ENCODE measurements around the gene GRAMD1A. TPM values are rescaled to one million over a fixed set of nuclear protein-coding genes. Genes with fewer than 3 reads are reported as not detected.
A peak's percentile ranks its signal among the peaks of the same experiment; 100 is the strongest.
"Not testable (repeated sequence)": the region's sequence is repeated elsewhere in the genome, so short reads cannot be mapped to it uniquely, and the experiment has no call there.

The GRAMD1A gene
- total and polyA plus RNA-seq, 4 experiments from 2014 or later = 16.3 to 221 (median 130) TPM

GRCh38 chr19:35028600-35028885, 28.4 kb downstream of the GRAMD1A start:
- peak overlapping the region in 1 of 7 donors; percentile 13 for H3K27ac Mint-ChIP-seq
- H3K9me3 Mint-ChIP-seq; H3K4me3 ChIP-seq (ENCODE audit: low read length in 2 of 2); H3K27ac ChIP-seq (ENCODE audit: low read depth, low read length); DNase-seq; intact Hi-C loops (cut with micrococcal nuclease); H3K27me3 Mint-ChIP-seq; H3K27me3 ChIP-seq (ENCODE audit: insufficient read depth, low read length); H3K9me3 ChIP-seq (ENCODE audit: control insufficient read depth in 1 of 2, low read length in 2 of 2): not testable (repeated sequence)
- H3K4me3 Mint-ChIP-seq = peak overlapping the region in 4 of 8 donors; percentile 11 to 48 (median 26)
- H3K36me3 ChIP-seq (ENCODE audit: insufficient read depth, low read length) = peaks cover 24% of the 10 kb centered on the region
- H3K4me1 ChIP-seq (ENCODE audit: insufficient read depth, low read length) = peaks cover 13% of the 10 kb centered on the region
- CTCF ChIA-PET (ENCODE audit: partially characterized antibody) = interaction anchor here (0.8 to 1.2 kb wide), 2 partner anchors 10 to 323 kb away, joined by 3 to 5 read pairs; no protein-coding TSS in a partner anchor
- POLR2A ChIA-PET (ENCODE audit: partially characterized antibody) = interaction anchor here (0.9 to 4.2 kb wide), 3 partner anchors 9 to 66 kb away, joined by 3 to 26 read pairs (median 6); no protein-coding TSS in a partner anchor
- H3K4me1 Mint-ChIP-seq = peaks cover 7 to 10% (median 8%) of the 10 kb centered on the region in 4 donors
- H3K36me3 Mint-ChIP-seq = peaks cover 13 to 28% of the 10 kb centered on the region in 2 donors

GRCh38 chr19:35029275-35029736, 29.2 kb downstream of the GRAMD1A start:
- H3K27me3 ChIP-seq (ENCODE audit: insufficient read depth, low read length); H3K27ac ChIP-seq (ENCODE audit: low read depth, low read length); intact Hi-C loops (cut with micrococcal nuclease); H3K4me3 ChIP-seq (ENCODE audit: low read length in 2 of 2); H3K27me3 Mint-ChIP-seq; H3K9me3 Mint-ChIP-seq; H3K9me3 ChIP-seq (ENCODE audit: control insufficient read depth in 1 of 2, low read length in 2 of 2): not testable (repeated sequence)
- ChIA-PET CTCF (ENCODE audit: partially characterized antibody) (interaction anchor here (0.8 to 1.2 kb wide), 2 partner anchors 10 to 322 kb away, joined by 3 to 5 read pairs; no protein-coding TSS in a partner anchor), POLR2A (ENCODE audit: partially characterized antibody) (interaction anchor here (1.0 to 4.2 kb wide), 6 partner anchors 15 to 257 kb away, joined by 3 to 26 read pairs (median 3); partner anchors contain the start of gene GRAMD1A)
- peak overlapping the region in 6 of 8 donors; percentile 46 to 72 (median 66) for H3K4me3 Mint-ChIP-seq
- H3K4me1 ChIP-seq (ENCODE audit: insufficient read depth, low read length) = peaks cover 13% of the 10 kb centered on the region
- DNase-seq = peak in 1 of 5 donors; percentile 4
- H3K36me3 ChIP-seq (ENCODE audit: insufficient read depth, low read length) = peaks cover 16% of the 10 kb centered on the region
- H3K36me3 Mint-ChIP-seq = peaks cover 5 to 24% of the 10 kb centered on the region in 2 donors
- peaks cover 7 to 10% (median 8%) of the 10 kb centered on the region in 4 donors for H3K4me1 Mint-ChIP-seq
- peak overlapping the region in 1 of 7 donors; percentile 71 for H3K27ac Mint-ChIP-seq

GRCh38 chr19:35029737-35030256, 29.7 kb downstream of the GRAMD1A start:
- H3K36me3 Mint-ChIP-seq = peaks cover 3 to 21% of the 10 kb centered on the region in 2 donors
- peaks cover 7 to 10% (median 8%) of the 10 kb centered on the region in 4 donors for H3K4me1 Mint-ChIP-seq
- no peaks in the 10 kb centered on the region for H3K27me3 ChIP-seq (ENCODE audit: insufficient read depth, low read length)
- H3K4me3 ChIP-seq (ENCODE audit: low read length in 2 of 2) = peak overlapping the region in 1 of 2 donors; percentile 35
- H3K4me3 Mint-ChIP-seq = peak overlapping the region in 6 of 8 donors; percentile 31 to 69 (median 62)
- no peaks in the 10 kb centered on the region for H3K9me3 ChIP-seq (ENCODE audit: control insufficient read depth in 1 of 2, low read length in 2 of 2)
- ChIA-PET CTCF (ENCODE audit: partially characterized antibody) (no interaction called here), POLR2A (ENCODE audit: partially characterized antibody) (interaction anchor here (1.0 to 4.2 kb wide), 7 partner anchors 15 to 257 kb away, joined by 3 to 26 read pairs (median 3); partner anchors contain the start of genes GRAMD1A and USF2)
- peak in 1 of 5 donors; percentile 33 for DNase-seq
- H3K4me1 ChIP-seq (ENCODE audit: insufficient read depth, low read length) = peaks cover 13% of the 10 kb centered on the region
- no peak overlapping the region for H3K27ac Mint-ChIP-seq
- H3K27ac ChIP-seq (ENCODE audit: low read depth, low read length) = no peak overlapping the region
- H3K9me3 Mint-ChIP-seq = no peaks in the 10 kb centered on the region
- peaks cover 15% of the 10 kb centered on the region for H3K36me3 ChIP-seq (ENCODE audit: insufficient read depth, low read length)
- intact Hi-C loops (cut with micrococcal nuclease) = no loop called here
- peaks cover 7% of the 10 kb centered on the region in 2 donors for H3K27me3 Mint-ChIP-seq

GRCh38 chr19:35030257-35031071, 30.3 kb downstream of the GRAMD1A start, which contains the start of gene SCN1B:
SCN1B (plus strand) TSS chr19:35030470; CDS start chr19:35030821, 351 bp downstream.
- H3K4me1 ChIP-seq (ENCODE audit: insufficient read depth, low read length) = peaks cover 13% of the 10 kb centered on the region
- no peaks in the 10 kb centered on the region for H3K27me3 ChIP-seq (ENCODE audit: insufficient read depth, low read length)
- no peaks in the 10 kb centered on the region for H3K9me3 Mint-ChIP-seq
- ChIA-PET CTCF (ENCODE audit: partially characterized antibody) (interaction anchor here (1.9 kb wide), 1 partner anchor 14 kb away, joined by 7 read pairs; no protein-coding TSS in a partner anchor), POLR2A (ENCODE audit: partially characterized antibody) (interaction anchor here (1.0 to 4.2 kb wide), 6 partner anchors 14 to 258 kb away, joined by 3 to 26 read pairs (median 3); partner anchors contain the start of genes GRAMD1A and USF2)
- peaks cover 3 to 15% of the 10 kb centered on the region in 2 donors for H3K36me3 Mint-ChIP-seq
- peaks cover 7 to 10% (median 8%) of the 10 kb centered on the region in 4 donors for H3K4me1 Mint-ChIP-seq
- peak within 1 kb of the TSS in 4 of 7 donors; percentile 36 to 71 (median 44) for H3K27ac Mint-ChIP-seq
- H3K36me3 ChIP-seq (ENCODE audit: insufficient read depth, low read length) = peaks cover 11% of the 10 kb centered on the region
- peak; percentile 39 to 67 (median 42) for DNase-seq
- peak within 1 kb of the TSS in 1 of 2 donors; percentile 35 for H3K4me3 ChIP-seq (ENCODE audit: low read length in 2 of 2)
- peak within 1 kb of the TSS; percentile 75 to 88 (median 84) for H3K4me3 Mint-ChIP-seq
- H3K27me3 Mint-ChIP-seq = peaks cover 7% of the 10 kb centered on the region in 2 donors
- intact Hi-C loops (cut with micrococcal nuclease) = no loop called here
- no peaks in the 10 kb centered on the region for H3K9me3 ChIP-seq (ENCODE audit: control insufficient read depth in 1 of 2, low read length in 2 of 2)
- H3K27ac ChIP-seq (ENCODE audit: low read depth, low read length) = no peak within 1 kb of the TSS

- no peaks in the 10 kb centered on the region for H3K27me3 ChIP-seq (ENCODE audit: insufficient read depth, low read length)
- DNase-seq = peak in 1 of 5 donors; percentile 19
- peaks cover 13% of the 10 kb centered on the region for H3K4me1 ChIP-seq (ENCODE audit: insufficient read depth, low read length)
- Mint-ChIP-seq H3K27me3 (peaks cover 7% of the 10 kb centered on the region in 2 donors), H3K4me3 (peak overlapping the region; percentile 75 to 88 (median 84)), H3K36me3 (peaks cover 3 to 9% of the 10 kb centered on the region in 2 donors), H3K9me3 (no peaks in the 10 kb centered on the region), H3K27ac (peak overlapping the region in 4 of 7 donors; percentile 3 to 51 (median 37)), H3K4me1 (peaks cover 7 to 10% (median 8%) of the 10 kb centered on the region in 4 donors)
- CTCF ChIA-PET (ENCODE audit: partially characterized antibody) = interaction anchor here (0.8 to 1.9 kb wide), 3 partner anchors 13 to 35 kb away, joined by 3 to 7 read pairs (median 3); no protein-coding TSS in a partner anchor
- H3K27ac ChIP-seq (ENCODE audit: low read depth, low read length) = no peak overlapping the region
- no peaks in the 10 kb centered on the region for H3K9me3 ChIP-seq (ENCODE audit: control insufficient read depth in 1 of 2, low read length in 2 of 2)
- no peak overlapping the region for H3K4me3 ChIP-seq (ENCODE audit: low read length in 2 of 2)
- peaks cover 8% of the 10 kb centered on the region for H3K36me3 ChIP-seq (ENCODE audit: insufficient read depth, low read length)
- POLR2A ChIA-PET (ENCODE audit: partially characterized antibody) = interaction anchor here (1.0 kb wide), 1 partner anchor 238 kb away, joined by 3 read pairs; the partner anchor contains the start of gene USF2
- intact Hi-C loops (cut with micrococcal nuclease) = no loop called here
These were observed 31.2 kb downstream of the GRAMD1A start for GRCh38 chr19:35031072-35031881.

- Histone ChIP-seq H3K9me3 (ENCODE audit: control insufficient read depth in 1 of 2, low read length in 2 of 2) (no peaks in the 10 kb centered on the region), H3K27ac (ENCODE audit: low read depth, low read length) (no peak overlapping the region), H3K27me3 (ENCODE audit: insufficient read depth, low read length) (no peaks in the 10 kb centered on the region), H3K4me3 (ENCODE audit: low read length in 2 of 2) (no peak overlapping the region), H3K36me3 (ENCODE audit: insufficient read depth, low read length) (peaks cover under 1% of the 10 kb centered on the region), H3K4me1 (ENCODE audit: insufficient read depth, low read length) (peaks cover 13% of the 10 kb centered on the region)
- Mint-ChIP-seq H3K4me1 (peaks cover 7 to 10% (median 8%) of the 10 kb centered on the region in 4 donors), H3K9me3 (no peaks in the 10 kb centered on the region), H3K27ac (peak overlapping the region in 1 of 7 donors; percentile 23), H3K4me3 (peak overlapping the region in 2 of 8 donors; percentile 43 to 46), H3K27me3 (peaks cover 7% of the 10 kb centered on the region in 2 donors), H3K36me3 (peaks cover 0 to 3% of the 10 kb centered on the region in 2 donors)
- intact Hi-C loops (cut with micrococcal nuclease) = no loop called here
- CTCF ChIA-PET (ENCODE audit: partially characterized antibody) = interaction anchor here (0.6 to 1.9 kb wide), 4 partner anchors 12 to 74 kb away, joined by 3 to 7 read pairs (median 3); no protein-coding TSS in a partner anchor
- POLR2A ChIA-PET (ENCODE audit: partially characterized antibody) = no interaction called here
- DNase-seq = peak in 1 of 5 donors; percentile 13
These were observed 32.3 kb downstream of the GRAMD1A start for GRCh38 chr19:35032356-35032865.

Measured in CD4-positive, alpha-beta memory T cell (primary cell).